Measurements from ENCODE around the gene ACCSL. TPM values are rescaled to one million over a fixed set of nuclear protein-coding genes. Genes with fewer than 3 reads are reported as not detected.

Gene ACCSL
- polyA plus RNA-seq (ENCODE audit: insufficient read length in 12 of 12): not detected
- long read RNA-seq, donor 1: 0 reads
- long read RNA-seq, donor 2: 0 reads
- long read RNA-seq, donor 3: 0 reads
- long read RNA-seq, donor 4: 0 reads
- long read RNA-seq, donor 5: 0 reads
- long read RNA-seq, donor 6: 0 reads
- long read RNA-seq, donor 7: 0 reads
- long read RNA-seq, donor 8: 0 reads
- long read RNA-seq, donor 9: 0 reads
- long read RNA-seq, donor 10: 0 reads
- long read RNA-seq, donor 11: 0 reads

GRCh38 chr11:44047931-44048431 lies at the start of gene ACCSL:
Gene ACCSL (plus strand): TSS chr11:44047981. CDS start chr11:44048037, 56 bp downstream.
- no peak for DNase-seq

- no peak for DNase-seq
Observed at GRCh38 chr11:43998308-43998707, 49.5 kb upstream of the ACCSL start.

- DNase-seq: no peak
Observed at GRCh38 chr11:44000731-44001130, 47.0 kb upstream of the ACCSL start.

DNA sequence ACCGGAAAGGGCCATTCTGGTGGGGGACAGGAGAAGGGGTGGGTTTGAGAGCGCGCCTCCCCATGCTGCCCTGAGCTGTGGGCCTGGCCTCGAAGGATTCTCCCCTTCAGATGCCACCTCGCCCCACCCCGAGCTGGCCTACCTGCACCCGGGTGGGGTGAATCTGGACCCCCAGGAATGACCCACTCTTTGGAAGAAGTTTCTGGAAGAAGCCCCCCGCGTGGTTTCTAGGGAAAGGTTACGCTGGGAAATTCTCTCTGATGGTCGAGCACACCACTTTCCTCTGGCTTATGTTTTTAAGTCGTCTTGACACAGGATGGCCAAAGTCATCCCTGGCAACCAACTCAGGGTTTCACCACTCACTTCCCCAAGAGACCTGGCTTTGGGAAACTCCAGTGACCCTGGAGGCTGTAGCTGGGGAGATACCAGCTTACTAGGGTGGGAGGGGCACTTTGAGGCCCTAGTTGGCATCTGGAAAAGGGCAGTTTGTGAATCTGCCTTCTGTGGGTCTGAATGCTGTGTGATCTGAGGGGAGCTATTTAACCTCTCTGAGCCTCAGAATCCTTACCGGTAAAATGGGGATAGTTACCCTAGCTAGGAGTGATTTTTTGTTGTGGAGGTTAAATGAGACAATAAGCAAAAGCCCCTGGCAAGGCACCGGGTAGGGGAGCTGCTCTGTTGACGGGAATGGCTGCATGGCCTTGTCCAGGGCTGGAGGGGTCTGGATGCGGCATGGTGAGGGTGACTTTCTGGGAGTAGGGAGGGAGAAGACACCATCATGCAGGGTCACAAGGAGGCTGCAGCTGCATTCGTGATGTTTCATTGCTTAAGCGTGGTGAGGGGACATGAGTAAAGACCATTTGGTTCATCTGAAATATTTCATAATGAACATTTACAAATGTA lies 45.3 kb upstream of the ACCSL start:
- DNase-seq: no peak

- DNase-seq: no peak
Observed at GRCh38 chr11:44003736-44004451, 43.9 kb upstream of the ACCSL start.

- DNase-seq: no peak
Observed at GRCh38 chr11:44004452-44005062, 43.2 kb upstream of the ACCSL start.

DNA sequence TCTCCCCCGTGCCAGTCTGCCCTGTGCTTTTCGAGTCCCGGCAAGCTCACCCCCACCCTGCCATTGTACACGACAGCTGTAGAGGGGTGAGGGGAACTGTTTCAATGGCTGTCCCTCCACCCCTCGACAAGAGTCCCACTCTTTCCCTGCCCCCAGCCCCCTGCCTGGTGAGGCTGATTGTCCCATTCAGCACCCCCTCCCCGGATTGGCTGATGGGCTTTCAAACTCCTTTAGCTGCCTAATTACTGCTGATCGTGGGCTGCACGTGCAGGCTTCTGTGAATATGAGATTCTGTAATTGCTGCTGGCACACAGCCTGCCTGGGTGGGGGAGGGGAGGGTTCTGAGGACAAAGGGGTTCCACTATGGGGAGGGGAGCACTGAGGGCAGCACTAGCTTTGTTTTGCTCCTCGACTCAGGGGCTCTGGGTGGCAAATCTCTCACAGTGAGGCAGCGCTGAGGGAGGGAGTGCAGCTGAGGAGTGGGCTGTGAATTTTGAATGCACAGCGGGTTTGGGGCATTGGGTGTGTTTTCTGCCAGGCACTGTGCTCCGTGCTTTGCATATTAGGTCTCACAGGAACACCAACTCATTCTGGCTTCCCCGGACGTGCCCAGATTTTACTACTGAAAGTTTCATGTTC lies 42.6 kb upstream of the ACCSL start:
- DNase-seq: no peak

GRCh38 chr11:44005956-44006355 lies 41.8 kb upstream of the ACCSL start:
- DNase-seq: no peak

DNA sequence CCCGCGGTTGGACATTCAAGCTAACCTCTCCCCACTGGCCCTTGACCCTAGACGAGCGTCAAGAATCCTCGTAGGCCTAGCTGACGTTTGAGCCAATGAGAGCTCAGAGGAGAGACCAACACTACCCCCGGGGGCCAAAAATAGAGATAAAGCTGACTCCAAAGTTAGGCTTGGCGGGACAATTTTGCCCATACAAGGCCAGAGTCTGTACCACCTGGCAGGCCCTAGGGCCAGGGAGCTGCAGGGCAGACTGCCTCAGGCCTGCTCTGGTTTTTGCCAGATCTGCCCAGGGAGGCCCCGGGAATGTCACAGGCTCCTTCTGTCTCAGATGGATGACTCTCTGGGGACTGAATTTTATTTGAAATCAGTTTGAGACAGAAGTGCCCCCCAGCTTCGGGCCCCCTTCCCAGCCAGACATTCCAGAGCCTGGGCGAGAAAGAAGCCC lies 40.8 kb upstream of the ACCSL start:
- DNase-seq: no peak

DNA sequence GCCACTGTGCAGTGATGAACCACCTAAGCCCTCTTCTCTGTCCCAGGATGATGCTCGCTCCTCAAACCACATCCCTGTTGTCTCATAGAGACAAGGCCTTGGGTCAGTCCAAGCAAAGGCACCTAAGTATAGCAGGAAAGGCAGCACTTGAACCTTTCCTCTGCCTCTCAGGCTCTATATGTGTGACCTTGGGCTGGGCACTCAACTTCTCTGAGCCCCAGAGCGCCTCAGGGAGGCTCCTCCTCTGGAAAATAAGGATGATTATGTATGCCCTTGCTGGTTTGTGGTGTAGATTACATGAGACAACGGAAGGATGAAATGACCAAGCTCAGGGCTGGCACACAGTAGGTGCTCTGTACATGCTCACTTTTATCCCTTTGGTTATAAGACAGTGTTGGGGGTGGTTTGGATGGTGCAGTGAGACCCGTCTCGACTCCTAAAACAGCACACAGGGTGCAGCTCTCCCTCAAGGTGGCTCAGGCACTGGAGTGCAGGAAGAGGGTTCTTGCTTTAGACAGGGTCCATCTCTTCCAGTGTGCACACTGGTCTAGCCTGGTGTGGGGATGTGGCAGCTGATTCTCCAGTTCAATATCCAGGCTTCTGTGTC lies 40.2 kb upstream of the ACCSL start:
- no peak for DNase-seq

- no peak for DNase-seq
Observed at GRCh38 chr11:44008088-44008501, 39.7 kb upstream of the ACCSL start.

DNA sequence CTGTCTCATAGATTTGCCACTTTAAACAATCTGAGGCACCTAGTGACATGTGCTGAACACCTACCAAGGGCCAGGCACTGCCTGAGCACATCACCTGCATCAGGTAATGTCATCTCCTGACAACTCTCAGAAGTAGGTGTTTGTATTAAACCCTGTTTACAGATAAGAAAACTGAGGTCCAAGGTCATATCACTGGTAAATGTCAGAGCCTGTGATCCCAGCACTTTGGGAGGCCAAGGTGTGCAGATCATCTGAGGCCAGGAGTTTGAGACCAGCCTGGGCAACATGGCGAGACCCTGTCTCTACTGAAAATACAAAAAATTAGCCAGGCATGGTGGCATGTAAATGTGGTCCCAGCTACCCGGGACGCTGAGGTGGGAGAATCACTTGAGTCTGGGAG lies 39.1 kb upstream of the ACCSL start:
- no peak for DNase-seq

DNA sequence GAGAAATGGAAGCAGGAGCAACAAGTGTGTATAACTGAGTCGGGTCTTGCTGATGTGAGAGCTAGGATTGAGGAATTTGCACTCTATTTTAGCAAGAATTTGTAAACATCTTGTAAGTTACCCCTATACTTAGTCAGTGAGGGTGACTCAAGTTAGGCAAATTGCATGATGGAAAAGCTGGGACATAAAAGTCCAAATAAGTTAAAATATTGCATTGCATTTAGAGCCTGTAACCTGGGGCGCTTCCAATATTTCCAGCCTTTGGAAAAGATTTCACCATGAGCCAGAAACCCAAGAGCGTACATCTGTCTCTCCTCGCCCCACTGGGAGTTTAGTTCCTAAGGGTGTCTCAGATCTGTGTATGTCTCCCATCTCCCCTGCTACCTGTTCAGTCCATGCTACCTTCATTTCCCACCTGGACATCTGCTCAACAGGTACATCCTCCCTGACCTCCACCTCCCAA lies 37.0 kb upstream of the ACCSL start:
- DNase-seq: no peak

- no peak for DNase-seq
Observed at GRCh38 chr11:44011797-44012196, 36.0 kb upstream of the ACCSL start.

- DNase-seq: no peak
Observed at GRCh38 chr11:44014968-44015623, 32.7 kb upstream of the ACCSL start.

- DNase-seq: no peak
Observed at GRCh38 chr11:44015624-44016007, 32.2 kb upstream of the ACCSL start.

DNA sequence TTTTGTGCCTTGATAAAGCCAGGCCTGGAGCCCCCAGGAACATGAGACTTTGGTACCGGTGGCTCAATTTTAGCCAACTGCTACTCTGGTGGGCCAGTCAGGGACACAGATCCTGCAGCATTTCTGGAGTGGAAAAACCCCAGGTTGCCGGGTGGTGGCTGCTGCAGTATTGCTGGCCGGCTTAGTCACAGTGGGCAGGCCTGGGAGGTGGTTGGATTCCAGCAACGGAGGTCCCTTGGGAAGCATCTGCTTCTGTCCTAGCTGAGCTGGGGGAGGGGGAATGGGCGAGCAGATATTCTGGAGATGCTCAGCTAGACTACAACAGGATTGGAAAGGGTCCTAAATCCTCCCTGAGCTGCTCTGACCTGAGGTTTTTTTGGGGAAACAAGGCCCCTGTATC lies 31.6 kb upstream of the ACCSL start:
- no peak for DNase-seq

DNA sequence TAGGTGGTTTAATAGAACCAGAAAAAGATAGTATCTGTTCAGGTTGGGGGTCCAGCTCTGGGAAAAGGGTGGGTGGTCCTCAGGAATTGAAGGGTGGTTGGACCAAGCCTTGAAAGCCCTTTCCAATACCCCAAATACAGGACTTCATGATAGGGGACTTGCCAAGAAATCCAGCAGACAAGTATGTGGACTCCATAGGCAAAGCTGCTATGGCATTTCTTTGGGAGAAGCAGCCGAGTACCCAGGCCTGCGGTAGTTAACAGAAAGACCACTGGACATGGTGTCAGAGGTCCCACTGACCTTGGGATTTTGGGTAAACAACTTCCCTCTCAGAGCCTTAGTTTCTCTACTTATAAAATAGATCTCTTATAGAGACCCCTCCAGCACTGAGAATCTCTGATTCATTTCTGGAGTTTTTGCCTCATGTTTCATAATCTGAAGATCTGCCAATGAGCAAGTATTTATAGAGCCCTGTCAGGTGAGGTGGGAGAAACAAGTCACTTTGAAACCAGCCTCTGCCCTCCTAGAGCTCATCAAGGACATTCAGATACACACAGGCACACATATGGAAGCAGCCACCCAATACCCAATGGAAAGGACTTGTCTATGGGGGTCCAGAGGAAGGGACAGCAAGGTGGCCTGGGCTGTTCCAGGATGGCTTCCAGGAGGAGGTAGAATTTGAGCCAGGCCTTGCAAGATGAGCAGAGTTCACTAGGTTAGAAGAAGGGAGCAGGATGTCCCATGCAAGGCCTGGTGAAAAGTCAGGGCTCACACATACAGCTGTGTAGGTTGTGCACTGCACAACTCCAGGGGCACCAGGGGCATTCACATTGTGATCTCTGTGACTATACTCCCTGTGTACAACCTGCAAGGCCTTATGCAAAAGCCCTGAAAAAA lies 31.0 kb upstream of the ACCSL start:
- no peak for DNase-seq

Data from muscle of arm (tissue), 14 donors.